GM06990 (cell line): ENCODE measurements around the gene PAX6.

Experiments
- DNase-seq: peaks from one replicate; pipeline ENCODE4 v3.0.0-alpha.2; 2011; ENCODE audit not compliant: insufficient read length; ENCODE audit errors: extremely low read depth
- H3K27me3 ChIP-seq: replicated peaks from 2 replicates; pipeline ENCODE4 v1.6.0; 2011; ENCODE audit warnings: low read length; ENCODE audit not compliant: control insufficient read depth, insufficient read depth
- H3K36me3 ChIP-seq: 2 replicates; pipeline ENCODE4 v1.5.1; 2011; ENCODE audit warnings: low read length; ENCODE audit not compliant: control insufficient read depth, insufficient read depth
- H3K4me3 ChIP-seq: replicated peaks from 2 replicates; pipeline ENCODE4 v1.5.1; 2011; ENCODE audit warnings: low read depth, mild to moderate bottlenecking, control low read depth, low read length
- TF ChIP-seq, protein P1 (sequence below): IDR thresholded peaks from 2 replicates; pipeline ENCODE4 v1.5.1; 2011; ENCODE audit warnings: low read length, control low read depth, mild to moderate bottlenecking, inconsistent platforms; ENCODE audit not compliant: insufficient read depth, poor library complexity, severe bottlenecking

PAX6 gene

DNA sequence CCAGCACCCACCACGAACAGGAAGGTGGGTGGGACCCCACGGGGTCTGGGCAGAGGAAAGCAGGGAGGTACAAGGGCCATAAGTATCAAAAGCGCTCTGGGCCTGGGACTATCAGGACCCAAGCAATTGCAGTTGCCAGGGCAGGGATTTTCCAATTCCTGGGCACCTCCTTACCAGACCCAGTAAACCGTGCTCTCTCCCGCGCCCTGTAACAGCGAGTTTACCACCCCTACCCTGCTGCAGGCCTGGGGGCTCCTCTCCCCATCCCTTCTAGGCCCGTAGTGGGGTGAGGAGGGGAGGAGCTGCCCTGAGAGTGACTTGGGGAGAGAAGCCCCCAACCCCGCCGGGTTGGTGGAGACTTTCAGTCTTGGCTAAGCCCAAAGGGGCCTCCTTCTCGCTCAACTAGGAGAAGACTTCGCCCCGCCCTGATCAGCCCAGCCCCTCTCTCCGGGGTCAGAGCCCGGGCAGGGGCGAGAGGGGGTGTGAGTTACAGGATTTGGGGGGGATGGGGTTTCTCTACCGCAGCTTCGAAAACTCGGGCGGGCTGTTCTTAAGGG, 5.4 kb downstream of the PAX6 start:
- Histone ChIP-seq H3K27me3 (peaks cover 12% of the 10 kb centered on the region), H3K4me3 (no peak overlapping the region), H3K36me3 (no peaks in the 10 kb centered on the region)
- TF ChIP-seq, protein P1, sequence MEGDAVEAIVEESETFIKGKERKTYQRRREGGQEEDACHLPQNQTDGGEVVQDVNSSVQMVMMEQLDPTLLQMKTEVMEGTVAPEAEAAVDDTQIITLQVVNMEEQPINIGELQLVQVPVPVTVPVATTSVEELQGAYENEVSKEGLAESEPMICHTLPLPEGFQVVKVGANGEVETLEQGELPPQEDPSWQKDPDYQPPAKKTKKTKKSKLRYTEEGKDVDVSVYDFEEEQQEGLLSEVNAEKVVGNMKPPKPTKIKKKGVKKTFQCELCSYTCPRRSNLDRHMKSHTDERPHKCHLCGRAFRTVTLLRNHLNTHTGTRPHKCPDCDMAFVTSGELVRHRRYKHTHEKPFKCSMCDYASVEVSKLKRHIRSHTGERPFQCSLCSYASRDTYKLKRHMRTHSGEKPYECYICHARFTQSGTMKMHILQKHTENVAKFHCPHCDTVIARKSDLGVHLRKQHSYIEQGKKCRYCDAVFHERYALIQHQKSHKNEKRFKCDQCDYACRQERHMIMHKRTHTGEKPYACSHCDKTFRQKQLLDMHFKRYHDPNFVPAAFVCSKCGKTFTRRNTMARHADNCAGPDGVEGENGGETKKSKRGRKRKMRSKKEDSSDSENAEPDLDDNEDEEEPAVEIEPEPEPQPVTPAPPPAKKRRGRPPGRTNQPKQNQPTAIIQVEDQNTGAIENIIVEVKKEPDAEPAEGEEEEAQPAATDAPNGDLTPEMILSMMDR: no peak
- no peak for DNase-seq

DNA sequence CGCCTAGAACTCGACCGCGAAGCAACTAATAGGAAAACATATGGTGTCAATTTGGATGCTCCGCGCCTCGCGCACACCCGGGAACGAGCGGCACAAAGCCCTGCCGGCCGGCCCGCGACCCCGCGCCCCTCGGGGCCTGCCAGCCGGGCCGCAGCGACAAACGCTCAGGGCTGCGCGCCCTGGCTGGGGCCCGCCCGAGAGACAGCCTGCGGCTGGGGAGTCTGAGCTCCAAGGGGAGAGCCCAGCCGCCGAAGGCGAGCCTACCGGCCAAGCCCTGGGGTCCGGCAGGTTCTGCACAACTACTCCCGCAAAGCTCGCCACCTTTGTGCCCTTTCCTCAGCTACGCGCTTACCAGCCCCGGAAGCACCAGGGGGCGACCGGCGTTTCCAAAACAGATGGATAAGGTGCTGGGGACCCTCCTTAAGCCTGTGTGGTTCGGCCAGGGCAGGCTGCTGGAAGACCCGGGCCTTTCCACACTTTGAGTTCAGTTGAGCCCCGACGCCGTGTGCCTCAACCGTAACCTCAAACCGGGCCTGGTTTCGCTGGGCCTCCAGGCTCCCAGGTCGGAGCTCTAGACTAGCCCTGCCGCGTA, 6.0 kb downstream of the PAX6 start:
- DNase-seq: no peak
- TF ChIP-seq, protein P1: no peak
- no peaks in the 10 kb centered on the region for H3K36me3 ChIP-seq
- peaks cover 15% of the 10 kb centered on the region for H3K27me3 ChIP-seq
- no peak overlapping the region for H3K4me3 ChIP-seq

DNA sequence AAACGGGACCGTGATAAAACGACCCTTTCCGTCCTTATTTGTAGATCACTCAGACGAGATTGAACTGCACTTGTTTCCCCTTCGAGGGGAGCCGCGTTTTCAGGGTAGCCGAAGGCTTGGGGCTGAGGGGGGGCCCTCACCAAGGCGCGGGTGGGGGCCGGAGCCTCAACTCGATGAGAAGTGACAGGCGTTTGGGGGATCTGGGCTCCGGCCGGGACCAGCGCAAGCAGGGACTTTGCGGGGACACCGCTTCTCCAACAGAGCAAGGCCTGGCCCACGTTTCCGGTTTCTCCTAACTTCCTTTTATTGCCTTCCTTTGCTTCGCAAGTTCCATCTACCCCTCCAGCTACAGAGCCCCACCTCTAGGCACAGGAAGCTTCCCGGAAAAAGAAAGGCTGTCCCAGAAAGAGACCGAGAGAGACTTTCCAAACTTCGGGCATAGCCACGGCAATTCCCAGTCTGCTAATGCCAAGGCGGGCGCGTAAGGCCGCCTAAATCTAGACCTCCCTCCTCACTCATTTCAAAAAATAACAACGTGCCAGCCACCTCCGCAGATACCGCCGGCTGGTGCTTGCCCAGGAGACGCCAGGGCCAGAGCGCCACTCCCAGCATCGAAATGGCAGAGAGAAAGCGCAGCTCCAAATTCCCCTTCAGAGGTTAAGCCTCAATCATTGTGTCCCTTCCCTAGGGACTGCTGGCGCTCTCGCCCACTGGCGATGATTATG, 6.6 kb downstream of the PAX6 start:
- no peak for DNase-seq
- peaks cover 15% of the 10 kb centered on the region for H3K27me3 ChIP-seq
- H3K36me3 ChIP-seq: no peaks in the 10 kb centered on the region
- TF ChIP-seq, protein P1: no peak
- H3K4me3 ChIP-seq: no peak overlapping the region

DNA sequence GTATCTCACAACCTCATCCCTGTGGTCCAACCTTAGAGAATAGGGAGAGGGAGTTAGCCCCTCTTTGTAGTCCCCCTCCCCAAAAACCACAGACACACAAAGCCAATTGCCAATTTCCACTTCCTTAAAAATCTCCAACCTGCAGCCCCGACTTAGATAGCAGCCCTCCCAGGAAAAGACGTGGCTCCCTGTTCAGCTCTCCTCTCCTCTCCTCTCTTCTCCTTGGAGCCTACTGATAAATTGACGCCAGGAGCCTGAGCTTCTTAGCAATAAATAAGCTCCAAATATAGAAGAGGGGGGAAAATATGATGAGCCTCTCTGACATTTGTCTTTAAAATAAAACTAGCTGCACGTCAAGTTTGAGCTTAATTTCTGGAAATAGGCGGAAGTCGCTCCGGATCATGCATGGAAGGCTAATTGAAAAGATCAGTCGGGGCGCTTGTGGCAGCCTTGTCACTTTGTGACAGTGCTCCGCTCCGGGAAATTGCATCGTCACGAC, 7.3 kb downstream of the PAX6 start:
- H3K27me3 ChIP-seq: peaks cover 15% of the 10 kb centered on the region
- DNase-seq: no peak

DNA sequence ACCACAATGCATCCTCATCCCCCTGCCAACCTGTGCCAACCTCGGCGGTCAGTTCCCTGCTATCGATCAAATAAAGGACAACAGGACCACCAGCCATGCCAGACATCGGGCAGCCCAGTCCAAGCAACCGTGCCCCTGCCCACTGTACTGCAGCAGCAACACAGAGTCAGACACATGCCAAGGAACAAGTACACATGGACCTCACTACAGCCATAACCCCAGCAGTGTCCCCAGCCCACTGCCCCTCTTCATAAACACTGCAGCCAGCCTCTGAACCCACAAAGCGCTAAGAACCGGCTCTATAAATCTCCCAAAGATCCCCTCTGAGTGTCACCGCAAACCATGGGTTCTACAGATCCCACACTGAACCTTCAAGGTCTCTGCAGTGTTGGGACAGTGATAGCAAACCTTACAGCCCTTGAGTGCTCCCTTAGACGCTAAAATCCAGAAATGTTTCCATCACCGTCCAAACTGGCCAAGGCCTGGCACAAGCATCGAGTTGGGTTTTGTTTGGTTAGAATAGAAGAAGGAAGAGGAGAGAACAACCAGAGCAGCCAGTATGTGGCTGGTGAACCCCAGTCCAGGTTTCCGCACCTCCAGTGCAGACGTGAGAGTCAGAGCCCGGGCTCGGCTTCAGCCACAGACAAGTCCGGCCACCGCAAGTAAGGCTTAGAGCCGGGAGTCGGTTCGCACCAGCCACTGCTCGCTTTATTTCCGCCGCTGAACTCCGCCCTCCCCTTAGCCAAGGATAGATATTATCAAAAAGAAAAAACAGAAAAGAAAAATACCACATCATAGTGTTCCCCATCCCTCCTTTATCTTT, 7.9 kb downstream of the PAX6 start:
- no peaks in the 10 kb centered on the region for H3K36me3 ChIP-seq
- no peak for DNase-seq
- no peak overlapping the region for H3K4me3 ChIP-seq
- H3K27me3 ChIP-seq: peaks cover 13% of the 10 kb centered on the region
- TF ChIP-seq, protein P1: no peak

More for the DNA sequence above, 7.3 kb downstream of the PAX6 start:
- Histone ChIP-seq H3K36me3 (no peaks in the 10 kb centered on the region), H3K4me3 (no peak overlapping the region)
- TF ChIP-seq, protein P1: no peak
